H1 (cell line): ENCODE data around the gene AP1G2.
"Not testable (repeated sequence)": the region's sequence is repeated elsewhere in the genome, so short reads cannot be mapped to it uniquely, and the experiment has no call there.

Source experiments
- ASH2L ChIP-seq: fragments of 200-600, 300-600 bp; sonication (generic); IDR thresholded peaks from one replicate; pipeline ENCODE4 v1.7.1; 2017; ENCODE audit warnings: low read length
- CBX5 ChIP-seq: fragments of 300-800, 300-1000 bp; sonication (generic); IDR thresholded peaks from 2 replicates; pipeline ENCODE4 v1.7.1; 2016; ENCODE audit warnings: antibody characterized with exemption, low read length, low read depth
- CREB1 ChIP-seq: IDR thresholded peaks from 2 replicates; pipeline ENCODE4 v1.6.1; 2012; ENCODE audit warnings: inconsistent platforms
- EZH2 ChIP-seq: fragments of 200-600 bp; sonication (generic); IDR thresholded peaks from 2 replicates; pipeline ENCODE4 v1.7.1; 2012; ENCODE audit warnings: low read depth, mild to moderate bottlenecking, moderate library complexity, low read length, inconsistent platforms; ENCODE audit not compliant: severe bottlenecking
- GABPA ChIP-seq: IDR thresholded peaks from 2 replicates; pipeline ENCODE4 v1.6.1; 2011; ENCODE audit warnings: mild to moderate bottlenecking, low read length, moderate library complexity, borderline replicate concordance; ENCODE audit not compliant: insufficient read depth
- HDAC6 ChIP-seq: IDR thresholded peaks from one replicate; pipeline ENCODE4 v1.7.1; 2012; ENCODE audit warnings: low read depth, mild to moderate bottlenecking, inconsistent platforms, low read length, moderate library complexity
- MAFK ChIP-seq: IDR thresholded peaks from 2 replicates; pipeline ENCODE4 v1.6.1; 2012; ENCODE audit warnings: low read depth, mild to moderate bottlenecking, improper control_type of control experiment, low read length
- POLR2A ChIP-seq, 2 experiments: IDR thresholded peaks; 1 replicate in 1 of 2; 2 replicates in 1 of 2; pipeline ENCODE4 v1.6.1; 2011; ENCODE audit warnings: low read depth in 2 of 2, low read length in 2 of 2, mild to moderate bottlenecking in 2 of 2; ENCODE audit errors: control extremely low read depth in 1 of 2
- POLR2AphosphoS5 ChIP-seq: IDR thresholded peaks from 2 replicates; pipeline ENCODE4 v1.6.1; 2011; ENCODE audit warnings: low read depth, low read length
- TAF1 ChIP-seq: IDR thresholded peaks from 2 replicates; pipeline ENCODE4 v1.6.1; 2011; ENCODE audit warnings: mild to moderate bottlenecking, low read depth, low read length
- TBP ChIP-seq: IDR thresholded peaks from 2 replicates; pipeline ENCODE4 v1.6.1; 2011; ENCODE audit warnings: low read depth, low read length, improper control_type of control experiment
- ZNF274 ChIP-seq: IDR thresholded peaks from 2 replicates; pipeline ENCODE4 v1.7.0; 2012; ENCODE audit warnings: low read length, borderline replicate concordance; ENCODE audit errors: extremely low read depth
- TF ChIP-seq, protein P1 (sequence below), 3 experiments: IDR thresholded peaks; 1 replicate in 2 of 3; 2 replicates in 1 of 3; pipeline versions ENCODE4 v1.5.1 to v1.6.1; 2011; ENCODE audit warnings: low read length in 3 of 3, mild to moderate bottlenecking in 3 of 3, inconsistent platforms in 2 of 3, low read depth in 1 of 3, moderate library complexity in 1 of 3; ENCODE audit not compliant: insufficient read depth in 1 of 3; ENCODE audit errors: control extremely low read depth in 1 of 3

DNA sequence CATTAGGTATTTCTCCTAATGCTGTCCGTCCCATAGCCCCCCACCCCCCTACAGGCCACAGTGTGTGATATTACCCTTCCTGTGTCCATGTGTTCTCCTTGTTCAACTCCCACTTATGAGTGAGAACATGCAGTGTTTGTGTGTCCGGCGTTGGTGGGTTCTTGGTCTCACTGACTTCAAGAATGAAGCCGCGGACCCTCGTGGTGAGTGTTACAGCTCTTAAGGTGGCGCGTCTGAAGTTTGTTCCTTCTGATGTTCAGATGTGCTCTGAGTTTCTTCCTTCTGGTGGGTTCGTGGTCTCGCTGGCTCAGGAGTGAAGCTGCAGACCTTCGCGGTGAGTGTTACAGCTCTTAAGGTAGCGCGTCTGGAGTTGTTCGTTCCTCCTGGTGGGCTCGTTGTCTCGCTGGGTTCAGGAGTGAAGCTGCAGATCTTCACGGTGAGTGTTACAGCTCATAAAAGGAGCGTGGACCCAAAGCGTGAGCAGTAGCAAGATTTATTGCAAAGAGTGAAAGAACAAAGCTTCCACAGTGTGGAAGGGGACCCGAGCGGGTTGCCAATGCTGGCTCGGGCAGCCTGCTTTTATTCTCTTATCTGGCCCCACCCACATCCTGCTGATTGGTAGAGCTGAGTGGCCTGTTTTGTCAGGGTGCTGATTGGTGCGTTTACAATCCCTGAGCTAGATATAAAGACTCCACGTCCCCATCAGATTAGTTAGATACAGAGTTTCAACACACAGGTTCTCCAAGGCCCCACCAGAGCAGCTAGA lies 16.4 kb upstream of the AP1G2 start:
- TF ChIP-seq, protein P1, sequence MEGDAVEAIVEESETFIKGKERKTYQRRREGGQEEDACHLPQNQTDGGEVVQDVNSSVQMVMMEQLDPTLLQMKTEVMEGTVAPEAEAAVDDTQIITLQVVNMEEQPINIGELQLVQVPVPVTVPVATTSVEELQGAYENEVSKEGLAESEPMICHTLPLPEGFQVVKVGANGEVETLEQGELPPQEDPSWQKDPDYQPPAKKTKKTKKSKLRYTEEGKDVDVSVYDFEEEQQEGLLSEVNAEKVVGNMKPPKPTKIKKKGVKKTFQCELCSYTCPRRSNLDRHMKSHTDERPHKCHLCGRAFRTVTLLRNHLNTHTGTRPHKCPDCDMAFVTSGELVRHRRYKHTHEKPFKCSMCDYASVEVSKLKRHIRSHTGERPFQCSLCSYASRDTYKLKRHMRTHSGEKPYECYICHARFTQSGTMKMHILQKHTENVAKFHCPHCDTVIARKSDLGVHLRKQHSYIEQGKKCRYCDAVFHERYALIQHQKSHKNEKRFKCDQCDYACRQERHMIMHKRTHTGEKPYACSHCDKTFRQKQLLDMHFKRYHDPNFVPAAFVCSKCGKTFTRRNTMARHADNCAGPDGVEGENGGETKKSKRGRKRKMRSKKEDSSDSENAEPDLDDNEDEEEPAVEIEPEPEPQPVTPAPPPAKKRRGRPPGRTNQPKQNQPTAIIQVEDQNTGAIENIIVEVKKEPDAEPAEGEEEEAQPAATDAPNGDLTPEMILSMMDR (IDR thresholded peaks at IDR 0.05; ENCODE audit: control extremely low read depth in 1 of 3, insufficient read depth in 1 of 3, low read depth in 1 of 3, low read length in 3 of 3): not testable (repeated sequence)
- TF ChIP-seq MAFK; POLR2AphosphoS5; GABPA; ASH2L; CBX5; EZH2; HDAC6; ZNF274; CREB1; POLR2A (IDR thresholded peaks at IDR 0.05; ENCODE audit: control extremely low read depth in 1 of 2, low read depth in 2 of 2, low read length in 2 of 2); TBP; TAF1: not testable (repeated sequence)
